HepG2 (cell line): ENCODE results near the gene HSPA1L. TPM values are rescaled to one million over a fixed set of nuclear protein-coding genes. Genes with fewer than 3 reads are reported as not detected.
A peak's percentile ranks its signal among the peaks of the same experiment; 100 is the strongest.

Experiments used
- KMT2A ChIP-seq: sonication (generic); formaldehyde crosslinking; IDR thresholded peaks from 2 replicates; pipeline ENCODE4 v1.4.0; 2020; ENCODE audit warnings: missing genetic modification reagents
- NKX3-1 ChIP-seq: sonication (generic); formaldehyde crosslinking; IDR thresholded peaks from 2 replicates; pipeline ENCODE4 v1.5.0; 2020; ENCODE audit warnings: missing genetic modification reagents
- POLR2G ChIP-seq: fragments of 200-400 bp; formaldehyde crosslinking; IDR thresholded peaks from 2 replicates; pipeline ENCODE4 v1.6.1; 2018; ENCODE audit warnings: mild to moderate bottlenecking, low read depth, low read length, moderate library complexity
- SMAD1 ChIP-seq: sonication (generic); formaldehyde crosslinking; IDR thresholded peaks from 2 replicates; pipeline ENCODE4 v1.4.0; 2020; ENCODE audit warnings: missing genetic modification reagents, low read depth, mild to moderate bottlenecking, borderline replicate concordance
- ZC3H4 ChIP-seq: sonication (generic); formaldehyde crosslinking; IDR thresholded peaks from 2 replicates; pipeline ENCODE4 v1.4.0; 2020; ENCODE audit warnings: missing genetic modification reagents, borderline replicate concordance
- ZNF460 ChIP-seq: sonication (generic); formaldehyde crosslinking; IDR thresholded peaks from 2 replicates; pipeline ENCODE4 v1.5.1; 2020; ENCODE audit warnings: missing genetic modification reagents, mild to moderate bottlenecking, borderline replicate concordance
- ZNF563 ChIP-seq: sonication (generic); formaldehyde crosslinking; IDR thresholded peaks from 2 replicates; pipeline ENCODE4 v1.8.0; 2022; ENCODE audit warnings: mild to moderate bottlenecking, moderate library complexity, missing genetic modification reagents
- polyA plus RNA-seq, 8 experiments: library from polyadenylated mRNA; depleted of rRNA in 3 of 8; stranded (reverse) in 7 of 8; unstranded in 1 of 8; fragments of >200 nt; fragmentation: Illumina TruSeq in 4 of 8; extraction: Trizol in 4 of 8; gene quantifications; 2 replicates each; pipeline versions ENCODE4 v1.2.1 to v1.2.3, GENCODE V29; 2011 to 2016; ENCODE audit warnings: low read depth in 4 of 8, missing spikeins in 1 of 8, mixed read lengths in 1 of 8; ENCODE audit not compliant: insufficient read depth in 1 of 8
- total RNA-seq, 5 experiments: library from RNA; depleted of rRNA; stranded (reverse); fragments of >200 nt; fragmentation: Illumina TruSeq; extraction: Trizol; gene quantifications; 2 replicates each; pipeline ENCODE4 v1.2.3, GENCODE V29; 2016; ENCODE audit warnings: low read depth in 1 of 5
- TF ChIP-seq, protein P1 (sequence below): sonication (generic); formaldehyde crosslinking; IDR thresholded peaks from 2 replicates; pipeline ENCODE4 v1.4.0; 2020; ENCODE audit warnings: missing genetic modification reagents, mild to moderate bottlenecking, borderline replicate concordance
- TF ChIP-seq, protein P2 (sequence below): sonication (generic); formaldehyde crosslinking; IDR thresholded peaks from 2 replicates; pipeline ENCODE4 v1.5.0; 2020; ENCODE audit warnings: missing genetic modification reagents

HSPA1L gene
- total and polyA plus RNA-seq, 2 of the 13 experiments (the other 11 are each of a cell fraction or from before 2014, with no cell fraction given): 0.55 to 1.0 TPM

DNA sequence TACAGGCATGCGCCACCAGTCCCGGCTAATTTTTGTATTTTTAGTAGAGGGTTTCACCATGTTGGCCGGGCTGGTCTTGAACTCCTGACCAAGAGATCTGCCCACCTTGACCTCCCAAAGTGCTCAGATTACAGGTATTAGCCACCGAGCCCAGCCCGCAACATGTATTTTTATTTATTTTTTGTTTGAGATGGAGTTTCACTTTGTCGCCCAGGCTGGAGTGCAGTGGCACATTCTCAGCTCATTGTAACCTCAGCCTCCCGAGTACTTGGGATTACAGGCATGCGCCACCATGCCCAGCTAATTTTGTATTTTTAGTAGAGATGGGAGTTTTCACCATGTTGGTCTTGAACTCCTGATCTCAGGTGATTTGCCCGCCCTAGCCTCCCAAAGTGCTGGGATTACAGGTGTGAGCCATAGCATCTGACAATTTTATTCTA, 23.1 kb upstream of the HSPA1L start (continued):
- TF ChIP-seq, protein P1, sequence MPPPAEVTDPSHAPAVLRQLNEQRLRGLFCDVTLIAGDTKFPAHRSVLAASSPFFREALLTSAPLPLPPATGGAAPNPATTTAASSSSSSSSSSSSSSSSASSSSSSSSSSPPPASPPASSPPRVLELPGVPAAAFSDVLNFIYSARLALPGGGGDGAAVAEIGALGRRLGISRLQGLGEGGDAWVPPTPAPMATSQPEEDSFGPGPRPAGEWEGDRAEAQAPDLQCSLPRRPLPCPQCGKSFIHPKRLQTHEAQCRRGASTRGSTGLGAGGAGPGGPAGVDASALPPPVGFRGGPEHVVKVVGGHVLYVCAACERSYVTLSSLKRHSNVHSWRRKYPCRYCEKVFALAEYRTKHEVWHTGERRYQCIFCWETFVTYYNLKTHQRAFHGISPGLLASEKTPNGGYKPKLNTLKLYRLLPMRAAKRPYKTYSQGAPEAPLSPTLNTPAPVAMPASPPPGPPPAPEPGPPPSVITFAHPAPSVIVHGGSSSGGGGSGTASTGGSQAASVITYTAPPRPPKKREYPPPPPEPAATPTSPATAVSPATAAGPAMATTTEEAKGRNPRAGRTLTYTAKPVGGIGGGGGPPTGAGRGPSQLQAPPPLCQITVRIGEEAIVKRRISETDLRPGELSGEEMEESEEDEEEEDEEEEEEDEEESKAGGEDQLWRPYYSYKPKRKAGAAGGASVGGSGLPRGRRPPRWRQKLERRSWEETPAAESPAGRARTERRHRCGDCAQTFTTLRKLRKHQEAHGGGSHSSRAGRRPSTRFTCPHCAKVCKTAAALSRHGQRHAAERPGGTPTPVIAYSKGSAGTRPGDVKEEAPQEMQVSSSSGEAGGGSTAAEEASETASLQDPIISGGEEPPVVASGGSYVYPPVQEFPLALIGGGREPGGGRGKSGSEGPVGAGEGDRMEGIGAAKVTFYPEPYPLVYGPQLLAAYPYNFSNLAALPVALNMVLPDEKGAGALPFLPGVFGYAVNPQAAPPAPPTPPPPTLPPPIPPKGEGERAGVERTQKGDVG: 0 out of 2 replicates have a peak, but pooled peaks have one; percentile 56
- TF ChIP-seq ZNF563 (CRISPR knock-in tag) (0 out of 2 replicates have a peak, but pooled peaks have one; percentile 23), KMT2A (CRISPR knock-in tag) (0 out of 2 replicates have a peak, but pooled peaks have one; percentile 12), POLR2G (peak; percentile 44), ZC3H4 (CRISPR knock-in tag) (0 out of 2 replicates have a peak, but pooled peaks have one; percentile 8), NKX3-1 (CRISPR knock-in tag) (0 out of 2 replicates have a peak, but pooled peaks have one; percentile 29), SMAD1 (CRISPR knock-in tag) (0 out of 2 replicates have a peak, but pooled peaks have one; percentile 37), ZNF460 (peak; percentile 33; the same call in 1 of the 2 replicates)
- TF ChIP-seq, protein P2, sequence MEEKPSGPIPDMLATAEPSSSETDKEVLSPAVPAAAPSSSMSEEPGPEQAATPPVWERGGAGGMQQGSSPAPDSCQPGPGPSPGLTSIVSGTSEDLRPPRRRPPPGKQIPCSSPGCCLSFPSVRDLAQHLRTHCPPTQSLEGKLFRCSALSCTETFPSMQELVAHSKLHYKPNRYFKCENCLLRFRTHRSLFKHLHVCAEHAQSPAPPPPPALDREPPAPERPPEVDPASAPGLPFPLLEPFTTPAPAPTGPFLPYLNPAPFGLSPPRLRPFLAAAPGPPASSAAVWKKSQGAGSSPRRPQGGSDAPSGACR: 0 out of 2 replicates have a peak, but pooled peaks have one; percentile 26
- TF ChIP-seq, all 625 proteins: peak for 15; not testable (repeated sequence) for 610
